Measurements from ENCODE around the gene GP2.

GP2 gene

GRCh38 chr16:20306401-20306800, 20.9 kb downstream of the GP2 start:
- no peak for DNase-seq (ENCODE audit: low spot score)

- DNase-seq (ENCODE audit: low spot score), result no peak
Observed at GRCh38 chr16:20303012-20303411, 24.3 kb downstream of the GP2 start.

GRCh38 chr16:20302389-20302788, 24.9 kb downstream of the GP2 start:
- no peak for DNase-seq (ENCODE audit: low spot score)

GRCh38 chr16:20301840-20302239, 25.5 kb downstream of the GP2 start:
- DNase-seq (ENCODE audit: low spot score), result no peak

GRCh38 chr16:20300312-20301097, 26.8 kb downstream of the GP2 start:
- DNase-seq (ENCODE audit: low spot score), result peak; percentile 41

- no peak for DNase-seq (ENCODE audit: low spot score)
Observed at GRCh38 chr16:20298452-20298851, 28.9 kb downstream of the GP2 start.

GRCh38 chr16:20291208-20292206, 35.8 kb downstream of the GP2 start:
- no peak for DNase-seq (ENCODE audit: low spot score)

GRCh38 chr16:20289571-20289970, 37.7 kb downstream of the GP2 start:
- DNase-seq (ENCODE audit: low spot score), result no peak

GRCh38 chr16:20285993-20286499, 41.3 kb downstream of the GP2 start:
- DNase-seq (ENCODE audit: low spot score), result no peak

- no peak for DNase-seq (ENCODE audit: low spot score)
Observed at GRCh38 chr16:20280259-20280658, 47.1 kb downstream of the GP2 start.

- DNase-seq (ENCODE audit: low spot score), result no peak
Observed at GRCh38 chr16:20271893-20272292, 55.4 kb downstream of the GP2 start.

- no peak for DNase-seq (ENCODE audit: low spot score)
Observed at GRCh38 chr16:20268409-20268808, 58.9 kb downstream of the GP2 start.

- no peak for DNase-seq (ENCODE audit: low spot score)
Observed at GRCh38 chr16:20265019-20265418, 62.3 kb downstream of the GP2 start.

- no peak for DNase-seq (ENCODE audit: low spot score)
Observed at GRCh38 chr16:20263138-20263855, 64.0 kb downstream of the GP2 start.

GRCh38 chr16:20262248-20262647, 65.1 kb downstream of the GP2 start:
- DNase-seq (ENCODE audit: low spot score), result no peak

- no peak for DNase-seq (ENCODE audit: low spot score)
Observed at GRCh38 chr16:20260215-20261009, 66.9 kb downstream of the GP2 start.
